ENCODE data around the gene CSTB. TPM values are rescaled to one million over a fixed set of nuclear protein-coding genes. Genes with fewer than 3 reads are reported as not detected.

CSTB gene
- total and polyA plus RNA-seq, 2 of the 8 experiments (the other 6 are each of a cell fraction or from before 2014, with no cell fraction given): 53.8 to 64.1 TPM

GRCh38 chr21:43808832-43809251 lies 32.7 kb upstream of the CSTB start (continued):
- no peak for TF ChIP-seq RNF2 (IDR thresholded peaks at IDR 0.05; ENCODE audit: borderline replicate concordance, low read depth, low read length, missing control alignments, poor library complexity, severe bottlenecking)
- TF ChIP-seq HDAC6 (IDR thresholded peaks at IDR 0.05; ENCODE audit: low read depth, low read length): no peak
- no peak for TF ChIP-seq HDAC2 (IDR thresholded peaks at IDR 0.05; ENCODE audit: borderline replicate concordance in 1 of 2, low read depth in 2 of 2, low read length in 2 of 2)
- no peak for TF ChIP-seq SUZ12 (IDR thresholded peaks at IDR 0.05; ENCODE audit: low read length)
- no peak for TF ChIP-seq SIRT6 (IDR thresholded peaks at IDR 0.05; ENCODE audit: low read length)
- TF ChIP-seq TAF1 (IDR thresholded peaks at IDR 0.05; ENCODE audit: low read depth, low read length): no peak
